MM.1S (cell line): ENCODE results near the gene SPRR3.

Experiments
- CTCF ChIP-seq: fragments of 300-600 bp; sonication (generic); IDR thresholded peaks from 2 replicates; pipeline ENCODE4 v1.5.1; 2016; ENCODE audit warnings: antibody characterized with exemption, low read length, mixed read lengths
- EZH2phosphoT487 ChIP-seq: fragments of 300-600 bp; sonication (generic); IDR thresholded peaks from 2 replicates; pipeline ENCODE4 v1.6.1; 2018; ENCODE audit warnings: antibody characterized with exemption, low read length

- no peak for TF ChIP-seq CTCF
- no peak for TF ChIP-seq EZH2phosphoT487
Observed at GRCh38 chr1:153049211-153049610, 47.7 kb downstream of the SPRR3 start.
